Stimulated activated CD4-positive, alpha-beta T cell treated with anti-CD3 and anti-CD28 coated beads, Interleukin-1b, Interleukin-23, amount 100 ng/mL, for 48 hours (primary cell): ENCODE results near the gene KCNC4.

Experiments
- DNase-seq: peaks from one replicate; pipeline ENCODE4 v3.0.0-alpha.2; 2020

The KCNC4 gene

GRCh38 chr1:110258734-110259133 is 48.6 kb downstream of the KCNC4 start:
- no peak for DNase-seq

- no peak for DNase-seq
Measured at GRCh38 chr1:110259770-110260169, 49.7 kb downstream of the KCNC4 start.
